Inferior parietal cortex (tissue), 1 donor: ENCODE results near the gene ZGRF1.
"Not testable (repeated sequence)": the region's sequence is repeated elsewhere in the genome, so short reads cannot be mapped to it uniquely, and the experiment has no call there.

Source experiments
- DNase-seq: peaks from one replicate; pipeline ENCODE4 v3.0.0-alpha.2; 2016; ENCODE audit errors: extremely low spot score

ZGRF1 gene

GRCh38 chr4:112557676-112558411 lies 78.9 kb downstream of the ZGRF1 start:
- no peak for DNase-seq

- not testable (repeated sequence) for DNase-seq
Measured at GRCh38 chr4:112554271-112554670, 82.4 kb downstream of the ZGRF1 start.

- DNase-seq, result no peak
Measured at GRCh38 chr4:112552668-112553067, 84.0 kb downstream of the ZGRF1 start.

GRCh38 chr4:112550728-112551127 lies 86.0 kb downstream of the ZGRF1 start:
- DNase-seq, result no peak

GRCh38 chr4:112546476-112546875 lies 90.2 kb downstream of the ZGRF1 start:
- DNase-seq, result no peak

- no peak for DNase-seq
Measured at GRCh38 chr4:112545346-112545745, 91.4 kb downstream of the ZGRF1 start.

- no peak for DNase-seq
Measured at GRCh38 chr4:112540695-112541094, 96.0 kb downstream of the ZGRF1 start.

- DNase-seq, result no peak
Measured at GRCh38 chr4:112536123-112536522, 100.6 kb downstream of the ZGRF1 start.

- DNase-seq, result no peak
Measured at GRCh38 chr4:112532267-112532666, 104.4 kb downstream of the ZGRF1 start.

GRCh38 chr4:112531146-112531545 lies 105.6 kb downstream of the ZGRF1 start:
- no peak for DNase-seq

- DNase-seq, result no peak
Measured at GRCh38 chr4:112526061-112526460, 110.6 kb downstream of the ZGRF1 start.

GRCh38 chr4:112523764-112524505 lies 112.8 kb downstream of the ZGRF1 start:
- no peak for DNase-seq

GRCh38 chr4:112523008-112523721 lies 113.5 kb downstream of the ZGRF1 start:
- no peak for DNase-seq

- not testable (repeated sequence) for DNase-seq
Measured at GRCh38 chr4:112522431-112522830, 114.3 kb downstream of the ZGRF1 start.

- DNase-seq, result no peak
Measured at GRCh38 chr4:112521123-112522023, 115.3 kb downstream of the ZGRF1 start.

- DNase-seq, result no peak
Measured at GRCh38 chr4:112520598-112521122, 116.0 kb downstream of the ZGRF1 start.

- DNase-seq, result no peak
Measured at GRCh38 chr4:112519689-112520597, 116.8 kb downstream of the ZGRF1 start.

- no peak for DNase-seq
Measured at GRCh38 chr4:112518675-112519074, 118.0 kb downstream of the ZGRF1 start.

- no peak for DNase-seq
Measured at GRCh38 chr4:112517911-112518310, 118.8 kb downstream of the ZGRF1 start.

GRCh38 chr4:112517067-112517634 lies 119.6 kb downstream of the ZGRF1 start:
- no peak for DNase-seq
